HCT116 (cell line): ENCODE data around the gene SRGAP3. TPM values are rescaled to one million over a fixed set of nuclear protein-coding genes. Genes with fewer than 3 reads are reported as not detected.

ENCODE experiments used
- ATAC-seq: fragments of 200-7000 bp; cut with Tn5 transposase; 2 replicates; pipeline ENCODE4 v1.9.1; 2020; ENCODE audit warnings: mild to moderate bottlenecking, moderate library complexity
- BruUV-seq: library from RNA; stranded (reverse); fragments of 400-500 nt; replicated peaks from 2 replicates; lab custom pipeline; 2021; lab: Mats Ljungman, UMichigan
- CTCF ChIA-PET: fragments of 300-600 bp; sonication (Branson Sonifier 250); formaldehyde crosslinking; loops from one replicate; lab custom pipeline; 2021; ENCODE audit warnings: antibody characterized with exemption; lab: Charles Lee
- POLR2A ChIA-PET: fragments of 300-600, 350-600 bp; sonication (Branson Sonifier 250); formaldehyde crosslinking; loops from one replicate; lab custom pipeline; 2021; ENCODE audit warnings: antibody characterized with exemption; lab: Charles Lee
- RAD21 ChIA-PET, 2 experiments: fragments of 300-600 bp; sonication (Branson Sonifier 250); formaldehyde crosslinking; loops; one replicate each; lab custom pipeline; 2023; ENCODE audit warnings: low total read pairs in 2 of 2; ENCODE audit not compliant: uncharacterized antibody in 2 of 2, unreplicated experiment in 2 of 2, low non-redundant PET in 1 of 2; lab: Charles Lee
- DNase-seq: peaks from one replicate; pipeline ENCODE4 v3.0.0-alpha.2; 2010; ENCODE audit warnings: low read depth, low spot score
- H2AFZ ChIP-seq: fragments of 200-600 bp; shearing (Covaris generic), sonication (generic); 2 replicates; pipeline ENCODE4 v1.6.1; 2017; ENCODE audit warnings: low read depth, mixed run types, mixed read lengths, antibody characterized with exemption, low read length; ENCODE audit not compliant: poor library complexity, severe bottlenecking
- H3K27ac ChIP-seq: 2 replicates; pipeline ENCODE4 v1.5.1; 2012; ENCODE audit warnings: low read depth, low read length
- H3K27me3 ChIP-seq: fragments of 200-600 bp; sonication (generic); 2 replicates; pipeline ENCODE4 v1.6.1; 2016; ENCODE audit warnings: mixed run types, low read length, mixed read lengths; ENCODE audit not compliant: insufficient read depth
- H3K36me3 ChIP-seq, 2 experiments: fragments of 200-500 bp in 1 of 2; fragments of 200-600 bp in 1 of 2; sonication (Bioruptor generic) in 1 of 2; sonication (generic) in 1 of 2; 2 replicates each; pipeline versions ENCODE4 v1.5.1 to v1.6.1; 2014 to 2016; ENCODE audit warnings: low read length in 2 of 2, inconsistent platforms in 1 of 2, mixed read lengths in 1 of 2, mixed run types in 1 of 2; ENCODE audit not compliant: insufficient read depth in 2 of 2, control insufficient read depth in 1 of 2
- H3K4me1 ChIP-seq, 2 experiments: fragments of 200-600 bp in 1 of 2; sonication (generic) in 1 of 2; 2 replicates each; pipeline versions ENCODE4 v1.5.1 to v1.6.1; 2012 to 2017; ENCODE audit warnings: low read length in 2 of 2, inconsistent platforms in 1 of 2, mild to moderate bottlenecking in 1 of 2, mixed read lengths in 1 of 2, mixed run types in 1 of 2, moderate library complexity in 1 of 2; ENCODE audit not compliant: insufficient read depth in 2 of 2, control insufficient read depth in 1 of 2
- H3K4me2 ChIP-seq: fragments of 200-600 bp; sonication (generic); 2 replicates; pipeline ENCODE4 v1.6.1; 2017; ENCODE audit warnings: mixed run types, low read length, mixed read lengths
- H3K4me3 ChIP-seq, 2 experiments: fragments of 200-600 bp in 1 of 2; sonication (generic) in 1 of 2; replicated peaks in 1 of 2; 2 replicates each; pipeline ENCODE4 v1.5.1; 2011 to 2016; ENCODE audit warnings: low read length in 2 of 2, control low read depth in 1 of 2, low read depth in 1 of 2, mild to moderate bottlenecking in 1 of 2, mixed read lengths in 1 of 2, mixed run types in 1 of 2
- H3K79me2 ChIP-seq: fragments of 200-600 bp; sonication (generic); 2 replicates; pipeline ENCODE4 v1.6.1; 2017; ENCODE audit warnings: mild to moderate bottlenecking, mixed run types, low read length, moderate library complexity, mixed read lengths; ENCODE audit not compliant: insufficient read depth
- H3K9ac ChIP-seq: fragments of 200-600 bp; sonication (generic); 2 replicates; pipeline ENCODE4 v1.6.1; 2016; ENCODE audit warnings: low read length, mixed read lengths
- H3K9me2 ChIP-seq: fragments of 200-600 bp; sonication (generic), shearing (Covaris generic); 2 replicates; pipeline ENCODE4 v1.6.1; 2017; ENCODE audit warnings: mixed run types, mild to moderate bottlenecking, moderate library complexity; ENCODE audit not compliant: insufficient read depth
- H3K9me3 ChIP-seq, 2 experiments: fragments of 200-500 bp in 1 of 2; fragments of 200-600 bp in 1 of 2; sonication (Bioruptor generic) in 1 of 2; sonication (generic) in 1 of 2; 2 replicates each; pipeline ENCODE4 v1.6.1; 2014 to 2017; ENCODE audit warnings: low read length in 2 of 2, mixed read lengths in 2 of 2, inconsistent platforms in 1 of 2, low read depth in 1 of 2, mild to moderate bottlenecking in 1 of 2, mixed run types in 1 of 2, moderate library complexity in 1 of 2; ENCODE audit not compliant: control insufficient read depth in 1 of 2, insufficient read depth in 1 of 2
- H4K20me1 ChIP-seq: fragments of 200-600 bp; sonication (generic), shearing (Covaris generic); 2 replicates; pipeline ENCODE4 v1.6.1; 2017; ENCODE audit warnings: mixed run types, mild to moderate bottlenecking, moderate library complexity; ENCODE audit not compliant: insufficient read depth
- EGR1 ChIP-seq: IDR thresholded peaks from 2 replicates; pipeline ENCODE4 v1.6.1; 2012; ENCODE audit warnings: low read depth
- EZH2 ChIP-seq: fragments of 200-600 bp; sonication (generic); IDR thresholded peaks from 2 replicates; pipeline ENCODE4 v1.6.1; 2017; ENCODE audit warnings: antibody characterized with exemption, mixed run types
- FOSL1 ChIP-seq: IDR thresholded peaks from 2 replicates; pipeline ENCODE4 v1.6.1; 2012; ENCODE audit warnings: low read depth
- MAX ChIP-seq: IDR thresholded peaks from 2 replicates; pipeline ENCODE4 v1.6.1; 2012
- REST ChIP-seq: IDR thresholded peaks from 2 replicates; pipeline ENCODE4 v1.6.1; 2012; ENCODE audit warnings: low read depth
- SIN3A ChIP-seq: IDR thresholded peaks from 2 replicates; pipeline ENCODE4 v1.6.1; 2012; ENCODE audit warnings: low read depth
- SP1 ChIP-seq: IDR thresholded peaks from 2 replicates; pipeline ENCODE4 v1.6.1; 2012; ENCODE audit warnings: low read depth
- YY1 ChIP-seq: IDR thresholded peaks from 2 replicates; pipeline ENCODE4 v1.6.1; 2011; ENCODE audit warnings: low read length, low read depth, moderate library complexity, mild to moderate bottlenecking; ENCODE audit not compliant: insufficient replicate concordance; ENCODE audit errors: extremely low read depth
- ZNF274 ChIP-seq: fragments of 200-500 bp; sonication (Bioruptor generic); IDR thresholded peaks from 2 replicates; pipeline ENCODE4 v1.6.1; 2014; ENCODE audit warnings: mild to moderate bottlenecking, low read depth, low read length, inconsistent platforms
- intact Hi-C: fragments of 100-400 bp; cut with micrococcal nuclease; formaldehyde crosslinking; loops from 2 replicates; pipeline ENCODE4 v1.10.0; 2022
- total RNA-seq: library from RNA; stranded (reverse); gene quantifications from one replicate; pipeline ENCODE4 v1.2.1, GENCODE V29; 2021; ENCODE audit not compliant: unreplicated experiment

The SRGAP3 gene
- total RNA-seq, 1 experiment from 2014 or later = 8.3 TPM

- CTCF ChIA-PET = no interaction called here
- no peaks in the 10 kb centered on the region for H3K9me3 ChIP-seq
- TF ChIP-seq EZH2 (no peak), ZNF274 (no peak), EGR1 (no peak), MAX (no peak), YY1 (no peak), FOSL1 (no peak), SP1 (no peak), SIN3A (no peak), REST (no peak)
- TF ChIP-seq, all 23 proteins: peak for 0
- H3K4me3 ChIP-seq = no peak overlapping the region
- BruUV-seq = no TSS peak
- no peak for DNase-seq
- H3K27ac ChIP-seq = no peak overlapping the region
- H3K9me2 ChIP-seq = no peaks in the 10 kb centered on the region
- no peak overlapping the region for H2AFZ ChIP-seq
- no peak for ATAC-seq
- H3K27me3 ChIP-seq = 0 out of 2 replicates have a peak, but pooled peaks cover 4% of the 10 kb centered on the region
- H3K4me1 ChIP-seq = no peaks in the 10 kb centered on the region
- H3K36me3 ChIP-seq = no peaks in the 10 kb centered on the region
- no peaks in the 10 kb centered on the region for H4K20me1 ChIP-seq
- no peak overlapping the region for H3K4me2 ChIP-seq
- H3K79me2 ChIP-seq = no peaks in the 10 kb centered on the region
- no peak overlapping the region for H3K9ac ChIP-seq
- ChIA-PET RAD21 (no interaction called here), POLR2A (no interaction called here)
- intact Hi-C loops = no loop called here
Measured at GRCh38 chr3:9036404-9037131, 212.9 kb downstream of the SRGAP3 start.
